H9 (cell line): ENCODE data around the gene TFAP2E. TPM values are rescaled to one million over a fixed set of nuclear protein-coding genes. Genes with fewer than 3 reads are reported as not detected.

Source experiments
- DNase-seq: peaks from one replicate; pipeline ENCODE4 v3.0.0-alpha.2; 2017
- H2AFZ ChIP-seq: one replicate; pipeline ENCODE4 v1.6.1; 2013; ENCODE audit warnings: mild to moderate bottlenecking, low read length, control low read depth, moderate library complexity
- H2AK5ac ChIP-seq: 2 replicates; pipeline ENCODE4 v1.6.1; 2013; ENCODE audit warnings: low read length, control low read depth, mixed read lengths; ENCODE audit not compliant: insufficient read length
- H2BK120ac ChIP-seq: one replicate; pipeline ENCODE4 v1.6.1; 2013; ENCODE audit warnings: low read depth, mild to moderate bottlenecking, low read length, control low read depth, inconsistent platforms; ENCODE audit not compliant: poor library complexity, severe bottlenecking
- H2BK12ac ChIP-seq: 2 replicates; pipeline ENCODE4 v1.6.1; 2013; ENCODE audit warnings: low read length, control low read depth, mixed read lengths, low read depth; ENCODE audit not compliant: insufficient read length
- H2BK15ac ChIP-seq: 2 replicates; pipeline ENCODE4 v1.6.1; 2013; ENCODE audit warnings: low read depth, low read length, control low read depth
- H2BK20ac ChIP-seq: one replicate; pipeline ENCODE4 v1.6.1; 2013; ENCODE audit warnings: low read depth, mild to moderate bottlenecking, low read length, control low read depth, inconsistent platforms; ENCODE audit not compliant: poor library complexity, severe bottlenecking
- H2BK5ac ChIP-seq: 2 replicates; pipeline ENCODE4 v1.6.1; 2013; ENCODE audit warnings: low read length, control low read depth, mixed read lengths; ENCODE audit not compliant: insufficient read length
- H3K14ac ChIP-seq: 2 replicates; pipeline ENCODE4 v1.6.1; 2013; ENCODE audit warnings: low read length, control low read depth; ENCODE audit not compliant: insufficient read depth
- H3K18ac ChIP-seq: 2 replicates; pipeline ENCODE4 v1.6.1; 2013; ENCODE audit warnings: low read depth, mild to moderate bottlenecking, mixed read lengths, low read length, control low read depth; ENCODE audit not compliant: insufficient read length
- H3K23ac ChIP-seq: 2 replicates; pipeline ENCODE4 v1.6.1; 2013; ENCODE audit warnings: low read length, control low read depth, mixed read lengths, low read depth; ENCODE audit not compliant: insufficient read length
- H3K23me2 ChIP-seq: 2 replicates; pipeline ENCODE4 v1.6.1; 2013; ENCODE audit warnings: low read depth, mild to moderate bottlenecking, mixed read lengths, low read length, control low read depth; ENCODE audit not compliant: insufficient read length, poor library complexity, severe bottlenecking
- H3K27ac ChIP-seq: 2 replicates; pipeline ENCODE4 v1.5.1; 2013; ENCODE audit warnings: low read length, control low read depth, mixed read lengths, low read depth; ENCODE audit not compliant: insufficient read length
- H3K27me3 ChIP-seq: 2 replicates; pipeline ENCODE4 v1.6.1; 2013; ENCODE audit warnings: low read length, control low read depth, inconsistent platforms; ENCODE audit not compliant: insufficient read depth
- H3K4ac ChIP-seq: 2 replicates; pipeline ENCODE4 v1.6.1; 2013; ENCODE audit warnings: low read depth, mild to moderate bottlenecking, control low read depth, inconsistent platforms, low read length, moderate library complexity
- H3K4me1 ChIP-seq: 2 replicates; pipeline ENCODE4 v1.6.1; 2013; ENCODE audit warnings: low read length, control low read depth, inconsistent platforms; ENCODE audit not compliant: insufficient read depth
- H3K4me2 ChIP-seq: 2 replicates; pipeline ENCODE4 v1.6.1; 2013; ENCODE audit warnings: low read length, control low read depth, mixed read lengths; ENCODE audit not compliant: insufficient read length, insufficient read depth
- H3K56ac ChIP-seq: 2 replicates; pipeline ENCODE4 v1.6.1; 2013; ENCODE audit warnings: low read depth, mild to moderate bottlenecking, mixed read lengths, low read length, control low read depth; ENCODE audit not compliant: insufficient read length
- H3K79me1 ChIP-seq: 2 replicates; pipeline ENCODE4 v1.6.1; 2013; ENCODE audit warnings: low read depth, mild to moderate bottlenecking, moderate library complexity, low read length, control low read depth, inconsistent platforms; ENCODE audit not compliant: insufficient read depth, poor library complexity, severe bottlenecking
- H3K79me2 ChIP-seq: 2 replicates; pipeline ENCODE4 v1.6.1; 2013; ENCODE audit warnings: low read length, control low read depth, inconsistent platforms; ENCODE audit not compliant: insufficient read depth
- H3K9ac ChIP-seq: 2 replicates; pipeline ENCODE4 v1.6.1; 2013; ENCODE audit warnings: low read length, control low read depth, mixed read lengths; ENCODE audit not compliant: insufficient read length; ENCODE audit errors: extremely low read depth
- H3K9me3 ChIP-seq: one replicate; pipeline ENCODE4 v1.6.1; 2013; ENCODE audit warnings: low read depth, low read length, inconsistent platforms; ENCODE audit not compliant: control insufficient read depth
- H3T11ph ChIP-seq: one replicate; pipeline ENCODE4 v1.6.1; 2013; ENCODE audit warnings: mild to moderate bottlenecking, low read length, control low read depth, inconsistent platforms
- H4K20me1 ChIP-seq: one replicate; pipeline ENCODE4 v1.6.1; 2013; ENCODE audit not compliant: control insufficient read depth, insufficient read length, insufficient read depth
- H4K5ac ChIP-seq: 2 replicates; pipeline ENCODE4 v1.6.1; 2013; ENCODE audit warnings: low read depth, mild to moderate bottlenecking, mixed read lengths, low read length, control low read depth; ENCODE audit not compliant: insufficient read length
- H4K8ac ChIP-seq: replicated peaks from 2 replicates; pipeline ENCODE4 v1.6.1; 2013; ENCODE audit warnings: low read length, control low read depth, mixed read lengths, low read depth; ENCODE audit not compliant: insufficient read length
- H4K91ac ChIP-seq: 2 replicates; pipeline ENCODE4 v1.6.1; 2013; ENCODE audit warnings: low read depth, mild to moderate bottlenecking, moderate library complexity, mixed read lengths, low read length, control low read depth; ENCODE audit not compliant: insufficient read length
- H3K27ac Mint-ChIP-seq, 3 experiments: 2 replicates in 2 of 3; 3 replicates in 1 of 3; pipeline ENCODE4 v1.8.0; 2020 to 2021; ENCODE audit warnings: mixed read lengths in 3 of 3, mild to moderate bottlenecking in 1 of 3, moderate library complexity in 1 of 3
- H3K27me3 Mint-ChIP-seq: 2 replicates; pipeline ENCODE4 v1.8.0; 2021; ENCODE audit warnings: low read depth, mild to moderate bottlenecking, moderate library complexity, mixed read lengths
- H3K36me3 Mint-ChIP-seq, 3 experiments: 2 replicates in 2 of 3; 3 replicates in 1 of 3; pipeline ENCODE4 v1.8.0; 2020 to 2021; ENCODE audit warnings: low read depth in 3 of 3, mixed read lengths in 3 of 3; ENCODE audit not compliant: insufficient read depth in 1 of 3
- H3K4me1 Mint-ChIP-seq, 2 experiments: 2 replicates each; pipeline ENCODE4 v1.8.0; 2020; ENCODE audit warnings: mixed read lengths in 2 of 2
- H3K4me3 Mint-ChIP-seq, 2 experiments: 2 replicates in 1 of 2; 3 replicates in 1 of 2; pipeline ENCODE4 v1.8.0; 2020 to 2021; ENCODE audit warnings: mild to moderate bottlenecking in 2 of 2, mixed read lengths in 2 of 2, moderate library complexity in 1 of 2
- H3K9me3 Mint-ChIP-seq, 2 experiments: 2 replicates in 1 of 2; 3 replicates in 1 of 2; pipeline ENCODE4 v1.8.0; 2020; ENCODE audit warnings: mild to moderate bottlenecking in 2 of 2, mixed read lengths in 2 of 2, moderate library complexity in 1 of 2
- WGBS: extraction: QIAGEN DNeasy Blood & Tissue Kit; methylation state at CpG from one replicate; pipeline ENCODE4 v1.1.7; 2013; ENCODE audit warnings: missing lambda C conversion rate, low lambda C conversion rate, mixed read lengths; ENCODE audit not compliant: insufficient read length; ENCODE audit errors: extremely low coverage; 5-methylcytosine and 5-hydroxymethylcytosine counted together
- total RNA-seq: library from RNA; stranded (reverse); gene quantifications from 2 replicates; pipeline ENCODE4 v1.2.1, GENCODE V29; 2021
- TF ChIP-seq, protein P1 (sequence below): fragments of 200-600 bp; sonication (generic); conservative IDR thresholded peaks from 3 replicates; pipeline ENCODE4 v1.8.0; 2021; ENCODE audit warnings: antibody characterized with exemption, mild to moderate bottlenecking

The TFAP2E gene
- total RNA-seq, 1 experiment from 2014 or later = 0.70 TPM

GRCh38 chr1:35574655-35575415, 1.7 kb downstream of the TFAP2E start:
- DNase-seq = no peak
- peaks cover 73% of the 10 kb centered on the region for H3K27me3 ChIP-seq
- no peak overlapping the region for H4K91ac ChIP-seq
- H3K79me2 ChIP-seq = no peaks in the 10 kb centered on the region
- peak overlapping the region; percentile 9 for H3K4me2 ChIP-seq
- no peaks in the 10 kb centered on the region for H3K36me3 Mint-ChIP-seq
- peak overlapping the region in 1 of 2 experiments; percentile 68; a peak in 2 of 5 replicates for H3K4me3 Mint-ChIP-seq
- no peaks in the 10 kb centered on the region for H3K79me1 ChIP-seq
- no peak overlapping the region for H2BK5ac ChIP-seq
- no peak overlapping the region for H2BK120ac ChIP-seq
- no peaks in the 10 kb centered on the region for H3K9me3 ChIP-seq
- H4K5ac ChIP-seq = no peak overlapping the region
- H3K27ac Mint-ChIP-seq = no peak overlapping the region
- H2AK5ac ChIP-seq = no peak overlapping the region
- H3K18ac ChIP-seq = no peak overlapping the region
- no peak overlapping the region for H3K4ac ChIP-seq
- H3K14ac ChIP-seq = no peak overlapping the region; the same call in 1 of the 2 replicates
- H2BK12ac ChIP-seq = no peak overlapping the region
- TF ChIP-seq, protein P1, sequence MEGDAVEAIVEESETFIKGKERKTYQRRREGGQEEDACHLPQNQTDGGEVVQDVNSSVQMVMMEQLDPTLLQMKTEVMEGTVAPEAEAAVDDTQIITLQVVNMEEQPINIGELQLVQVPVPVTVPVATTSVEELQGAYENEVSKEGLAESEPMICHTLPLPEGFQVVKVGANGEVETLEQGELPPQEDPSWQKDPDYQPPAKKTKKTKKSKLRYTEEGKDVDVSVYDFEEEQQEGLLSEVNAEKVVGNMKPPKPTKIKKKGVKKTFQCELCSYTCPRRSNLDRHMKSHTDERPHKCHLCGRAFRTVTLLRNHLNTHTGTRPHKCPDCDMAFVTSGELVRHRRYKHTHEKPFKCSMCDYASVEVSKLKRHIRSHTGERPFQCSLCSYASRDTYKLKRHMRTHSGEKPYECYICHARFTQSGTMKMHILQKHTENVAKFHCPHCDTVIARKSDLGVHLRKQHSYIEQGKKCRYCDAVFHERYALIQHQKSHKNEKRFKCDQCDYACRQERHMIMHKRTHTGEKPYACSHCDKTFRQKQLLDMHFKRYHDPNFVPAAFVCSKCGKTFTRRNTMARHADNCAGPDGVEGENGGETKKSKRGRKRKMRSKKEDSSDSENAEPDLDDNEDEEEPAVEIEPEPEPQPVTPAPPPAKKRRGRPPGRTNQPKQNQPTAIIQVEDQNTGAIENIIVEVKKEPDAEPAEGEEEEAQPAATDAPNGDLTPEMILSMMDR = no peak
- H3K4me1 Mint-ChIP-seq = peaks cover 29 to 37% of the 10 kb centered on the region in 2 experiments
- no peak overlapping the region for H3K27ac ChIP-seq
- no peak overlapping the region for H3T11ph ChIP-seq
- no peak overlapping the region for H3K9ac ChIP-seq
- H3K27me3 Mint-ChIP-seq = peaks cover 96% of the 10 kb centered on the region
- H3K23ac ChIP-seq = no peak overlapping the region
- no peak overlapping the region for H2BK15ac ChIP-seq
- no peaks in the 10 kb centered on the region for H3K9me3 Mint-ChIP-seq
- H2AFZ ChIP-seq = no peak overlapping the region
- H4K8ac ChIP-seq = no peak overlapping the region
- H3K23me2 ChIP-seq = peaks cover 19% of the 10 kb centered on the region
- H3K56ac ChIP-seq = no peak overlapping the region
- H4K20me1 ChIP-seq = no peaks in the 10 kb centered on the region
- 0 out of 2 replicates have a peak, but pooled peaks cover 2% of the 10 kb centered on the region for H3K4me1 ChIP-seq
- no peak overlapping the region for H2BK20ac ChIP-seq
- WGBS = no CpG with 5 or more reads among the region's 30 CpGs
